Superior temporal gyrus (tissue), 1 donor: ENCODE measurements around the gene TNFAIP3.

Source experiments
- DNase-seq: peaks from one replicate; pipeline ENCODE4 v3.0.0-alpha.2; 2016; ENCODE audit errors: extremely low spot score

Gene TNFAIP3

GRCh38 chr6:137901454-137901853, 34.4 kb downstream of the TNFAIP3 start:
- DNase-seq = no peak

GRCh38 chr6:137902699-137903098, 35.6 kb downstream of the TNFAIP3 start:
- no peak for DNase-seq

GRCh38 chr6:137903274-137903932, 36.3 kb downstream of the TNFAIP3 start:
- no peak for DNase-seq

GRCh38 chr6:137903933-137904821, 37.1 kb downstream of the TNFAIP3 start:
- no peak for DNase-seq

GRCh38 chr6:137904822-137905617, 38.0 kb downstream of the TNFAIP3 start:
- no peak for DNase-seq

- DNase-seq = no peak
These were observed 39.0 kb downstream of the TNFAIP3 start for GRCh38 chr6:137906020-137906472.

GRCh38 chr6:137907170-137907569, 40.1 kb downstream of the TNFAIP3 start:
- no peak for DNase-seq

GRCh38 chr6:137909533-137909932, 42.5 kb downstream of the TNFAIP3 start:
- DNase-seq = no peak

- DNase-seq = no peak
These were observed 43.4 kb downstream of the TNFAIP3 start for GRCh38 chr6:137910424-137910834.

GRCh38 chr6:137910843-137911456, 43.9 kb downstream of the TNFAIP3 start:
- no peak for DNase-seq

- DNase-seq = no peak
These were observed 44.7 kb downstream of the TNFAIP3 start for GRCh38 chr6:137911675-137912191.

- DNase-seq = no peak
These were observed 45.8 kb downstream of the TNFAIP3 start for GRCh38 chr6:137912813-137913212.

- DNase-seq = no peak
These were observed 46.4 kb downstream of the TNFAIP3 start for GRCh38 chr6:137913434-137913833.

- no peak for DNase-seq
These were observed 47.0 kb downstream of the TNFAIP3 start for GRCh38 chr6:137913996-137914529.

GRCh38 chr6:137914530-137915193, 47.6 kb downstream of the TNFAIP3 start:
- DNase-seq = no peak

- no peak for DNase-seq
These were observed 48.7 kb downstream of the TNFAIP3 start for GRCh38 chr6:137915790-137916189.

GRCh38 chr6:137917551-137918325, 50.7 kb downstream of the TNFAIP3 start:
- DNase-seq = no peak

- no peak for DNase-seq
These were observed 52.4 kb downstream of the TNFAIP3 start for GRCh38 chr6:137919502-137919823.

- DNase-seq = no peak
These were observed 53.0 kb downstream of the TNFAIP3 start for GRCh38 chr6:137919837-137920730.
